GM12878 (cell line): ENCODE measurements around the gene CD9. TPM values are rescaled to one million over a fixed set of nuclear protein-coding genes. Genes with fewer than 3 reads are reported as not detected.

ENCODE experiments used
- ATAC-seq: fragments of 200-7000 bp; cut with Tn5 transposase; 3 replicates; pipeline ENCODE4 v1.9.1; 2020; ENCODE audit warnings: mild to moderate bottlenecking, moderate library complexity
- BruUV-seq: library from RNA; stranded (reverse); fragments of 400-500 nt; replicated peaks from 2 replicates; lab custom pipeline; 2021; lab: Mats Ljungman, UMichigan
- CTCF ChIA-PET: fragments of 300-600 bp; sonication (Branson Sonifier 250); formaldehyde crosslinking; extraction: SDS; loops from one replicate; lab custom pipeline; 2021; ENCODE audit warnings: inconsistent platforms; lab: Yijun Ruan, JAX
- POLR2A ChIA-PET: fragments of 350-600 bp; formaldehyde crosslinking; extraction: SDS; loops from one replicate; lab custom pipeline; 2021; ENCODE audit warnings: inconsistent platforms; lab: Charles Lee
- RAD21 ChIA-PET: fragments of 300-600 bp; sonication (Branson Sonifier 250); formaldehyde crosslinking; loops from one replicate; lab custom pipeline; 2023; ENCODE audit warnings: antibody characterized with exemption; ENCODE audit not compliant: unreplicated experiment; lab: Charles Lee
- SMC1A ChIA-PET: fragments of 300-600 bp; sonication (Branson Sonifier 250); formaldehyde crosslinking; loops from one replicate; lab custom pipeline; 2023; ENCODE audit not compliant: unreplicated experiment, uncharacterized antibody; lab: Charles Lee
- DNase-seq: peaks from one replicate; pipeline ENCODE4 v3.0.0-alpha.2; 2011; ENCODE audit warnings: low read depth, low spot score
- FAIRE-seq: peaks from 3 replicates; lab custom pipeline; 2011; peaks lifted over from hg19 to GRCh38; lab: Jason Lieb, UNC
- H2AFZ ChIP-seq: 2 replicates; pipeline ENCODE4 v1.6.0; 2011; ENCODE audit warnings: low read depth, low read length, control low read depth; ENCODE audit not compliant: control insufficient read depth
- H3K27ac ChIP-seq: 2 replicates; pipeline ENCODE4 v1.5.1; 2011; ENCODE audit warnings: control low read depth; ENCODE audit not compliant: control insufficient read depth, insufficient read depth
- H3K27me3 ChIP-seq, 2 experiments: replicated peaks in 1 of 2; 2 replicates each; pipeline versions ENCODE4 v1.6.0 to v1.6.1; 2011; ENCODE audit warnings: low read length in 1 of 2; ENCODE audit not compliant: control insufficient read depth in 2 of 2, insufficient read depth in 2 of 2
- H3K36me3 ChIP-seq, 2 experiments: 2 replicates each; pipeline ENCODE4 v1.5.1; 2011; ENCODE audit warnings: low read length in 1 of 2; ENCODE audit not compliant: control insufficient read depth in 2 of 2, insufficient read depth in 2 of 2
- H3K4me1 ChIP-seq: 2 replicates; pipeline ENCODE4 v1.6.1; 2011; ENCODE audit warnings: mild to moderate bottlenecking, low read length, moderate library complexity, mixed read lengths; ENCODE audit not compliant: control insufficient read depth, insufficient read depth
- H3K4me2 ChIP-seq: 2 replicates; pipeline ENCODE4 v1.6.0; 2011; ENCODE audit warnings: control low read depth; ENCODE audit not compliant: control insufficient read depth, insufficient read depth
- H3K4me3 ChIP-seq: fragments of 200-600 bp; sonication (generic); 2 replicates; pipeline ENCODE4 v1.5.1; 2016
- H3K79me2 ChIP-seq: 2 replicates; pipeline ENCODE4 v1.6.0; 2011; ENCODE audit warnings: low read length; ENCODE audit not compliant: control insufficient read depth, insufficient read depth
- H3K9ac ChIP-seq: 2 replicates; pipeline ENCODE4 v1.8.0; 2011; ENCODE audit warnings: low read length, control low read depth, mixed read lengths; ENCODE audit not compliant: control insufficient read depth, insufficient read depth
- H3K9me3 ChIP-seq: replicated peaks from 3 replicates; pipeline ENCODE4 v1.5.1; 2011; ENCODE audit warnings: mild to moderate bottlenecking, low read length; ENCODE audit not compliant: control insufficient read depth, insufficient read depth
- H4K20me1 ChIP-seq: 2 replicates; pipeline ENCODE4 v1.6.0; 2011; ENCODE audit not compliant: control insufficient read depth, insufficient read depth
- GATAD2B ChIP-seq: fragments of 450-650 bp; conservative IDR thresholded peaks from 2 replicates; pipeline ENCODE4 v1.6.1; 2017; ENCODE audit warnings: low read depth, mild to moderate bottlenecking, moderate library complexity
- MYC ChIP-seq: IDR thresholded peaks from 2 replicates; pipeline ENCODE4 v1.6.1; 2011; ENCODE audit warnings: mild to moderate bottlenecking, low read length, moderate library complexity, inconsistent platforms; ENCODE audit not compliant: insufficient read depth, insufficient replicate concordance, insufficient read length, severe bottlenecking
- SREBF2 ChIP-seq: IDR thresholded peaks from 2 replicates; pipeline ENCODE4 v1.6.1; 2012; ENCODE audit warnings: mild to moderate bottlenecking, low read length
- WGBS: methylation state at CpG from one replicate; pipeline ENCODE4 v1.1.6; 2016; ENCODE audit warnings: low lambda C conversion rate; ENCODE audit not compliant: insufficient replicate concordance, insufficient coverage; ENCODE audit errors: missing lambda C conversion rate; 5-methylcytosine and 5-hydroxymethylcytosine counted together
- in situ Hi-C: fragments of 300-500 bp; cut with MboI; formaldehyde crosslinking; loops from 9 replicates; pipeline ENCODE4 v1.14.3; 2018; ENCODE audit warnings: mixed read lengths
- intact Hi-C: fragments of 100-400 bp; cut with micrococcal nuclease; formaldehyde crosslinking; loops from one replicate; pipeline ENCODE4 v1.14.2; 2022; ENCODE audit not compliant: unreplicated experiment
- polyA plus RNA-seq, 11 experiments: library from polyadenylated mRNA; depleted of rRNA in 4 of 11; unstranded in 6 of 11; stranded (reverse) in 5 of 11; fragments of >200 nt; fragmentation: Nextera tagmentation in 4 of 11; fragmentation: Illumina TruSeq in 1 of 11; extraction: Ambion mirVana in 4 of 11; extraction: Trizol in 1 of 11; gene quantifications; 1 replicate in 1 of 11; 2 replicates in 10 of 11; pipeline versions ENCODE4 v1.2.1 to v1.2.3, GENCODE V29; 2011 to 2016; ENCODE audit warnings: inconsistent platforms in 2 of 11, missing spikeins in 2 of 11, low read depth in 1 of 11
- total RNA-seq, 4 experiments: library from RNA; depleted of rRNA in 3 of 4; stranded (reverse); fragments of >200 nt in 3 of 4; fragmentation: Illumina TruSeq in 1 of 4; extraction: Trizol in 1 of 4; gene quantifications; 2 replicates each; pipeline versions ENCODE4 v1.2.1 to v1.2.3, GENCODE V29; 2013 to 2021
- TF ChIP-seq, protein P1 (sequence below): fragments of 450-650 bp; formaldehyde crosslinking; IDR thresholded peaks from 2 replicates; pipeline ENCODE4 v1.5.0; 2022; ENCODE audit warnings: mild to moderate bottlenecking, missing genetic modification characterization

Gene CD9
- total and polyA plus RNA-seq, 10 of the 15 experiments (the other 5 are each of a cell fraction or from before 2014, with no cell fraction given), result 4.8 to 29.9 (median 9.7) TPM

DNA sequence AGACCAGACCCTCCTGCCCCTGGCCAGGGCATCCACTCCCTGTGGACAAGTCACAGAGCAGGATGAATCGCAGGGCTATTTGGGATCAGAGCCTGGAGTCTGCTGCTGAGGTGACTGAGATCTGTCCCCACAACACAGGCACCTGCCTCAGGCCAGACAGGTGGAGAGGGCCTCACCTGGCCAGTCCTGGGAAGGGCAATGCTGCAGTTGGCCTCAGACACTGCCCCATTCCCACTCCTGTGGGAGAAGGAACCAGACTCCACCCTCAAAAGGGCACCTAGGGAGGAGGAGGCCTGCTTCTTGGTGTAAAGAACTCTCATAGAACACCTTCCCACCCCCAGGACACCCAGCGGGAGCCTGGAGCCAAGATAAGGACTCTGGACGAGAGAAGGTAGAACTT is 62.0 kb downstream of the CD9 start:
- 49% methylated on average over 3 of the region's 3 CpGs for WGBS
- ATAC-seq, result no peak

More for the DNA sequence above, 62.0 kb downstream of the CD9 start:
- no TSS peak for BruUV-seq
- TF ChIP-seq GATAD2B (no peak), MYC (no peak), SREBF2 (no peak)
- TF ChIP-seq, protein P1, sequence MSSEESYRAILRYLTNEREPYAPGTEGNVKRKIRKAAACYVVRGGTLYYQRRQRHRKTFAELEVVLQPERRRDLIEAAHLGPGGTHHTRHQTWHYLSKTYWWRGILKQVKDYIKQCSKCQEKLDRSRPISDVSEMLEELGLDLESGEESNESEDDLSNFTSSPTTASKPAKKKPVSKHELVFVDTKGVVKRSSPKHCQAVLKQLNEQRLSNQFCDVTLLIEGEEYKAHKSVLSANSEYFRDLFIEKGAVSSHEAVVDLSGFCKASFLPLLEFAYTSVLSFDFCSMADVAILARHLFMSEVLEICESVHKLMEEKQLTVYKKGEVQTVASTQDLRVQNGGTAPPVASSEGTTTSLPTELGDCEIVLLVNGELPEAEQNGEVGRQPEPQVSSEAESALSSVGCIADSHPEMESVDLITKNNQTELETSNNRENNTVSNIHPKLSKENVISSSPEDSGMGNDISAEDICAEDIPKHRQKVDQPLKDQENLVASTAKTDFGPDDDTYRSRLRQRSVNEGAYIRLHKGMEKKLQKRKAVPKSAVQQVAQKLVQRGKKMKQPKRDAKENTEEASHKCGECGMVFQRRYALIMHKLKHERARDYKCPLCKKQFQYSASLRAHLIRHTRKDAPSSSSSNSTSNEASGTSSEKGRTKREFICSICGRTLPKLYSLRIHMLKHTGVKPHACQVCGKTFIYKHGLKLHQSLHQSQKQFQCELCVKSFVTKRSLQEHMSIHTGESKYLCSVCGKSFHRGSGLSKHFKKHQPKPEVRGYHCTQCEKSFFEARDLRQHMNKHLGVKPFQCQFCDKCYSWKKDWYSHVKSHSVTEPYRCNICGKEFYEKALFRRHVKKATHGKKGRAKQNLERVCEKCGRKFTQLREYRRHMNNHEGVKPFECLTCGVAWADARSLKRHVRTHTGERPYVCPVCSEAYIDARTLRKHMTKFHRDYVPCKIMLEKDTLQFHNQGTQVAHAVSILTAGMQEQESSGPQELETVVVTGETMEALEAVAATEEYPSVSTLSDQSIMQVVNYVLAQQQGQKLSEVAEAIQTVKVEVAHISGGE, result no peak
- Histone ChIP-seq H3K9me3 (no peaks in the 10 kb centered on the region), H3K36me3 (no peaks in the 10 kb centered on the region), H3K4me1 (no peaks in the 10 kb centered on the region; the same call in 1 of the 2 replicates), H2AFZ (no peak overlapping the region), H3K4me2 (no peak overlapping the region), H4K20me1 (no peaks in the 10 kb centered on the region), H3K4me3 (no peak overlapping the region), H3K27me3 (no peaks in the 10 kb centered on the region), H3K79me2 (no peaks in the 10 kb centered on the region), H3K27ac (no peak overlapping the region), H3K9ac (no peak overlapping the region)
- FAIRE-seq (no peak), DNase-seq (no peak)
- ChIA-PET CTCF (interaction anchor here (0.9 to 2.0 kb wide), 2 partner anchors 16 to 22 kb away, joined by 3 to 9 read pairs; no protein-coding TSS in a partner anchor), POLR2A (interaction anchor here (0.7 kb wide), 1 partner anchor 54 kb away, joined by 3 read pairs; no protein-coding TSS in a partner anchor), SMC1A (interaction anchor here (1.0 to 2.8 kb wide), 4 partner anchors 14 to 23 kb away, joined by 3 to 14 read pairs (median 3); no protein-coding TSS in a partner anchor), RAD21 (no interaction called here)
- intact Hi-C loops, result no loop called here
- in situ Hi-C loops, result no loop called here
